Stimulated activated CD4-positive, alpha-beta T cell treated with anti-CD3 and anti-CD28 coated beads, Interleukin-4, amount 100 ng/mL, for 24 hours (primary cell): Measurements from ENCODE around the gene SPAAR.
"Not testable (repeated sequence)": the region's sequence is repeated elsewhere in the genome, so short reads cannot be mapped to it uniquely, and the experiment has no call there.

ENCODE experiments used
- DNase-seq: peaks from one replicate; pipeline ENCODE4 v3.0.0-alpha.2; 2020

Gene SPAAR

GRCh38 chr9:35909274-35909673, at the start of gene SPAAR:
Gene SPAAR, plus strand, starts transcription at chr9:35909490. Its CDS starts 974 bp downstream, at chr9:35910464.
- DNase-seq, result no peak

DNA sequence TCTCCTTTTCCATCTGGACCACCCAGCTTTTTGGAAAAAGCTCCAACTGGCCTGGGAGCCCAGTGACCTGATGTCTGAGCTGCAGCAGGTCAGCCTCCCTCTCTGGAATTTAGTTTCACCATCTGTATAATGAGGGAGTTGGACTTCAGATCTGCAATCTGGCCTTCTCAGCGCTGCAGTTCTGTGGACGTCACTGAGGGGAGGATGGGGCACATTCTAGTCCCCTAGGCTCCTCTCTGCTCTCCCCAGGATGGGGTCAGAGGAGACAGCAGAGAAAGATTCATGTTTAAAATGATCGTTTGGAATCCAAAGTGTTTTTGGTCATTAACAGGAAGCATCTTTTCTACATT, 49.3 kb upstream of the SPAAR start:
- no peak for DNase-seq

DNA sequence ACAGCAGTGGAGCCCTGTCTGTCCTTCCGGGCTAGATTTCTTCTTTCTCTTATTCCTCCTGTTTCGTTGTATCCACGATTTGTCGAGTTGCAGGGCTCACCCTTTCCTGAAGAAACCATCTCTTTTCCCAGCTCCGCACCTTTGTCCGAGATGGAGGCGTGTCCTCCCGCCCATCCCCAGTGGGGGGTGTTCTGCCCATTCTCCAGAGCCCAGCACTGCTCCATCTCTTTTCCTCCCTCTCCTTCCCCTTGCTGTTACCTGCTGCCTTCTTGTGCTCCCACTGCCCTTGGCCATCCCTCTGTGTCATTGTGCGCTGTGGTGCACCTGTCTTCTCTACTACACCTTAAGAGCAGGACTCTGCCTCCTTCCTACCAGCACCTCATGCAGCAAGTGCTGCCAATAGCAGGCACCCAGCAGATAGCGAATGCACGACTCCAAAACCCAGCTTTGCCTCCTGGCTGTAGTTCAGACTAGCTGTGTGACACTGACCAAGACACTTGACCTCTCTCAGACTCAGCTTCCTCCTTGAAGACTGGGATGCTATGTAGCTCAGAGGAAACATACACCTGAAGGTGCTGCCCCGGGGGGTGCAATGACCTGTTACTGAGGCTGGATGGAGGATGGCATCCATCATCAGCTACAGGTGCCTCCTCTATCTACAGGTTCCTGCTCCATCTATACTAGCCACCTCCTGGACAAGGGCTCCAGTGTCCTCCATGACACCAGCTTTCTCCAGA, 48.0 kb upstream of the SPAAR start:
- DNase-seq, result no peak

- no peak for DNase-seq
Measured at GRCh38 chr9:35862328-35862727, 47.0 kb upstream of the SPAAR start.

GRCh38 chr9:35863583-35863982, 45.7 kb upstream of the SPAAR start:
- DNase-seq, result no peak

DNA sequence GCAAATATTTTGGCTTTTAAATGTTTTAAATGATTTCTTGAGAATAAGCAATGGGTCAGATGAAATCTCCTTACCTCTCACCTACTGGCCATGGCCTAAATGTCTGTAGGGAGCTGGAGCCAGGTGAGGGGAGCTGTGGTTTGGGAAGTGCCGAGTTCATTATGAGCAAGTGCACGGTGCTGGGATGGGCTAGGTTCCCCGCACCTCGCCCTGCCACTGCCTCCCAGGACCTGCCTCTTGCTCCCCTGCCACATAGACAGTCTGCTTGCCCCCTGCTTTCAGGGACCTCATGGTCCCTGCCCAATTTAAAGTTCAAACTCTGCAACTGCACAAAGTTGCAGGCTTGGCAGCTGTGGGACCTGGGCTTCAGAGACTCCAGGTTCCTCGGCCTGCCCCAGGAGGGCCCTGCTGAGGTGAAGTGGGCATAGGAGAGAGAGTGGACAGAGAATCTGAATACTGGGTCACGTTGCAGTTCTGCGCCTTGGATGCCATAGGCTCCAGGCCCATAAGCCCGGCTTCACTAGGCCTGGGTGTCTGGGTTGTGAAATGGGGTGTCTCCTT, 44.5 kb upstream of the SPAAR start:
- no peak for DNase-seq

DNA sequence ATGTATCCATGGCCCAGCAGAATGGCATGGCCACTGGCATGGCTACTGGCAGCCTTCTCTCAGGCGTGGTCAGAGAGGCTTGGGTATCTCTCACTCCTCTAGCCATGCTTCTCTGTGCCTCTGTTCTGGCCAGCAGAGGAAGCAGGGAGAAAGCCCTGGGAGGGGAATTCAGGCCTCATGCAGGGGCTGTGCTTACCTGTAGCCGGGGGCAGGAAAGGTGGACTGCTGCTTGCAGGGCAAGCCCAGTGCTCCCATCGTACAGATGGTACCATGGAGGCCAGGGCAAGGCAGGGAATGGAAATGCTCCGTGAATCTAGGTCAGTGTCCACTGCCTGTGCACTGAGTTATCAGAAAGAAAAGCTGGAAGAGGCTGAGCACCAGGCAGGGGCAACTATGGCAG, 41.8 kb upstream of the SPAAR start:
- no peak for DNase-seq

GRCh38 chr9:35868933-35869332, 40.4 kb upstream of the SPAAR start:
- DNase-seq, result no peak

DNA sequence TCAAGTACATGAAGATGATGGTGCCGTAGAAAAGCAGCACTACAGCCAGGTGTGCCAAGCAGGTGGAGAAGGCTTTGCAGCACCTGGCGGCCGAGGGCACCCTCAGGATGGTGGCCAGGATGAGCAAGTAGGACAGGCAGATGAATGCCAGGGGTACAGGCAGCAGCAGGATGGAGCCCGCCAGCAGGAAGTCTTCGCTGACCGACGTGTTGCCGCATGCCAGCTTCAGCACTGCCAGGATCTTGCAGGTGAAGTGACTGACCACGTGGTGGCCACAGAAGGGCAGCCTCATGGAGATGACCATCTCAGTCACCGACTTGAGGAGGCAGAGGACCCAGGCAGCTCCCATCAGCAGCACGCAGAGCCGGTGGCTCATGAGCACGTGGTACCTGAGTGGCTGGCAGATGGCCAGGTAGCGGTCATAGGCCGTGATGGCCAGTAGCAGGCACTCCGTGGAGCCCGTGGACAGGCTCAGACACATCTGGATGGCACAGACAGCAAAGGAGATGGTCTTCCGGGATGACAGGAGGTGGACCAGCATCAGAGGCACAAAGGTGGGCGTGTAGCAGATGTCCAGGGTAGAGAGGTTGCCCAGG, 39.6 kb upstream of the SPAAR start:
- DNase-seq, result no peak

GRCh38 chr9:35870351-35870923, 38.9 kb upstream of the SPAAR start, which contains the start of gene OR13J1:
Gene OR13J1, minus strand, starts transcription at chr9:35870401. Its CDS starts 0 bp downstream, at chr9:35870401.
- DNase-seq, result no peak

DNA sequence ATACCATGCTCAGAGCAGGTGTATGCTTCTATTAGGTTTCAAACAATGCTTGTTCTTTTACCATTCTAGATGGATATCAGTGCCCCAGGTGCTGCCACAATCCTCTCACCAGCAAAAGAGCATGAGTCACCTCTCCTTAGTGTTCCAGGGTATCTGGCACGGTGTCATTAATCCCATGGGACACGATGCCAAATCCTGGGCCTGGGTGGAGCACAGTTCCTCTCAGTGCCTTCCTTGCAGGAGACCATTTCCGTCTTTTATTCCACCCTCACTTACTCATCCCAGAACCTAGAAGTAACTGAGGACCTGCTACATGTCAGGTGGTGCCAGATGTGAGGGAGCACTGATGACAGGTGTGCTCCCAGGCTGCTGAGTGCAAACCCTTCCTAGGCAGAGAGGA, 37.7 kb upstream of the SPAAR start:
- no peak for DNase-seq

- no peak for DNase-seq
Measured at GRCh38 chr9:35872505-35872904, 36.8 kb upstream of the SPAAR start.

DNA sequence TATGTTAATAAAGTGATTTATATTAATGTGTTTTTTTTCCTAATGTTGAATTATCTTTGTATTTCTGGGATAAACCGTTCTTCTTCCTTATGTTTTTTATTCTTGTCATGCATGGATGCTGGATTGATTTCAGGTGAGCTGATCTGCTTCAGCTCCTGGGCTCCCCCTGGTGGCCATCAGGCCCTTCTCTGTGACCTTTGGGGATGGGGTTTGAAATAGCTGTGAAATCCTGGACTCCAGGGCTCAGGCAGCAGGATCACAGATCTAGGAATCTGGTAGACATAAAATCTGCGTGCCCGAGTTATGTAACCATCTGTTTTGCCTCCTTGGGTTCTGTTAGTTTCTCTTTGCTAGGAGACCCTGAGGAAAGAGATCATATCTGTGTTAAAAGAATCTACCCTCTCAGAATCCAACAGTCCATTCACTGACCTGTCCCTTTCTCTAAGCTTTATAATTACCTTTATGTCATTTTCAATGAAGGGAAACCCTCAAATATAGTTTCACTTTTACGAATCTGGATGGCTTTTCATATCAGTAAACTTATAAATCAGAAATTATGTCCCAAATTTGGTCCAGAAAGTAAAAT, 26.9 kb upstream of the SPAAR start:
- DNase-seq, result peak; percentile 83

DNA sequence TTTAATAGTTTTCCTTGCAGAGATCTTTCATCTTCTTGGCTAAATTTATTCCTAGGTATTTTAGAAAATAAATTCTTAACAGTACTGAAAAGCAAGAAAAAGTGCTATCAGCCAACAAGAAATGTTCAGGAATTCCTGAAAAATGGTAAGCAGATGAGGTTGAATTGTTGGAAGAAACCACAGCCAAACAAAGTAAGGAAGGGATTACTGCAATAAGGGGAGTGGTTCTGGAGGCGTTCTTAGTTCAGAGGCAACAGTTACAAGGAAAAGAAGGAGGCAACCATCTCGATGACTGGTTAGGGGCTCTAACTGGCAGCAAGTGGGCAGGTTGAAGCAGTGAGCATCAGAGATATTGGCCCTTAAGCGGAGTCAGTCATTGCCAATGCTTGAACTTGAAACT, 26.3 kb upstream of the SPAAR start:
- DNase-seq, result no peak

DNA sequence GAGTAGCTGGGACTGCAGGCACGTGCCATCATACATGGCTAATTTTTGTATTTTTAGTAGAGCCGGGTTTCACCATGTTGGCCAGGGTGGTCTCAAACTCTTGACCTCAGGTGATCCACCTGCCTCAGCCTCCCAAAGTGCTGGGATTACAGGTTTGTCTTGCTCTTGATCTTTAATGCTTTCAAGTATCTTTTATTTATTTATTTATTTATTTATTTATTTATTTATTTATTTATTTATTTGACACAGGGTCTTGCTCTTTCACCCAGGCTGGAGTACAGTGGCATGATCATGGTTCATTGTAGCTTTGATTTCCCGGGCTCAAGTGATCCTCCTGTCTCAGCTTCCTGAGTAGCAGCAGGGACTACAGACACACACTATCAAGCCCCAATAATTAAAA, 24.4 kb upstream of the SPAAR start:
- not testable (repeated sequence) for DNase-seq

DNA sequence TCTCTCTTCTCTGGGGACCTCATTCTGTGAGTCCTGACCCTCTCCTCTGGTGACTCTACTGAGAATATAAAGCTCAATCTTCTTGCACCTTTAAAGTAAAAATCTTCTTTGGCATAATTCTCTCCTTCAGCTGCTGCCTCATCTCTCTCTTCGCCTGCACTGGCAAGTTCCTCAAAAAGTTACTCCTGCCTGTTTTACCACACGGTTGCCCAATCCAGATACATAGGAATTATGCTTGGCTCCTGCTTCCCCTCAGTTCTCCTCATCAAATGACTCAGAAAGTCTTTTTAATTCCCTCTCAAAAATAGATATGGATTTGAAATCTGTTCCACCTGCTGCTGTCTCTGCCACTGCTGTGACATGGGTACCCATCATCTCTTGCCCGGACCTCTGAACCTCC, 17.6 kb upstream of the SPAAR start:
- DNase-seq, result no peak

- no peak for DNase-seq
Measured at GRCh38 chr9:35892051-35892450, 17.2 kb upstream of the SPAAR start.

GRCh38 chr9:35896570-35896969, 12.7 kb upstream of the SPAAR start:
- DNase-seq, result no peak

- DNase-seq, result not testable (repeated sequence)
Measured at GRCh38 chr9:35897376-35898099, 11.8 kb upstream of the SPAAR start.

- DNase-seq, result no peak
Measured at GRCh38 chr9:35898337-35898736, 11.0 kb upstream of the SPAAR start.

GRCh38 chr9:35899021-35899420, 10.3 kb upstream of the SPAAR start:
- no peak for DNase-seq

DNA sequence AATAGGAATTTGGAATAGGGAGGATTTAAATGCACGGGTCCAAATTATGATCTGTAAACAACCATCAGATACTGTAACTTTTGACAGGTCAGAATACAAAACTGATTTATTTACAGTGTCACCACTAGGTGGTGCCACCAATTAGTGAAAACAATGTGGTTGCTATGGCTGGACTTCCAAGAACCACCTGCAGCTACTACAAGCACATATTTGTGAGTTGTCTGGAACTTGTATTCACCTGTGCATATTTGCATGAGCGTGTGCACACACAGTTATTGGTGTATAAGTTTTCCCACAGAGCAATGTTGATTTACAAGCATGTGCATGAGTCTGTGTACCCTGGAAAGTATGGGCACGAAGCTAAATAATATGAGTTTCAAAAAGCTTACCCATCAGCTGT, 6.2 kb upstream of the SPAAR start:
- peak; percentile 52 for DNase-seq

DNA sequence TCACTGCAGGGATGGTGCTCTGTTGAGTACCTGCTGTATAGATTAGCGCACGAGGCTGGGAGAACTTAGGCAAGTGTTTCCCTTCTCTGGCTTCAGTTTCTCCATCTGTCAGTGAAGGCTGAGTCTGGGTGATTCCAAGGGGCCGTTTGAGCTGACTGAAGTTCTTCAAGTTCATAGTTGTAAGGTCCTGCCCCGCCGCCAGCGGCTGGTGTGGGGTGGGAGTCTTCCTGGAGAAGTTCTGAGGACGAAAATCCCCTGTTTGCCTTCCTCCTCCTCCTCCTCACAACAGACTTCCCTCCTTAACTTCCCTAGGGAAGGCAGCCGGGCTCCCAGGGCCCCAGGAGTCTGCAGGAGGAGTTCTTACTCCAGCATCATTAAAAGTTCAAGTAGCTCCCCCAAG, 5.0 kb upstream of the SPAAR start:
- DNase-seq, result no peak
